HepG2 (cell line): ENCODE results near the gene ZNF343. TPM values are rescaled to one million over a fixed set of nuclear protein-coding genes. Genes with fewer than 3 reads are reported as not detected.

ENCODE experiments used
- ATF4 ChIP-seq, 2 experiments: fragments of 450-650 bp in 1 of 2; sonication (generic) in 1 of 2; formaldehyde crosslinking; IDR thresholded peaks; 2 replicates each; pipeline versions ENCODE4 v1.5.0 to v1.8.0; 2020 to 2022; ENCODE audit warnings: mild to moderate bottlenecking in 1 of 2, missing genetic modification reagents in 1 of 2
- CHD2 ChIP-seq: IDR thresholded peaks from 2 replicates; pipeline ENCODE4 v1.6.1; 2011; ENCODE audit warnings: low read depth, low read length, improper control_type of control experiment
- GLMP ChIP-seq: sonication (generic); formaldehyde crosslinking; IDR thresholded peaks from 2 replicates; pipeline ENCODE4 v1.9.0; 2021; ENCODE audit warnings: missing genetic modification reagents, mild to moderate bottlenecking, borderline replicate concordance
- HNF4A ChIP-seq: sonication (generic); formaldehyde crosslinking; IDR thresholded peaks from 2 replicates; pipeline ENCODE4 v1.4.0; 2020; ENCODE audit warnings: missing genetic modification reagents
- MAFF ChIP-seq: IDR thresholded peaks from 2 replicates; pipeline ENCODE4 v1.6.1; 2011; ENCODE audit warnings: low read depth, low read length, improper control_type of control experiment
- MXD3 ChIP-seq: IDR thresholded peaks from 2 replicates; pipeline ENCODE4 v1.6.1; 2016; ENCODE audit warnings: mild to moderate bottlenecking, missing biosample characterization, missing genetic modification reagents
- RBFOX2 ChIP-seq: fragments of 200-400 bp; formaldehyde crosslinking; IDR thresholded peaks from 2 replicates; pipeline ENCODE4 v1.6.1; 2017; ENCODE audit warnings: low read depth, mild to moderate bottlenecking, low read length
- RCOR2 ChIP-seq: IDR thresholded peaks from 2 replicates; pipeline ENCODE4 v1.6.1; 2016; ENCODE audit warnings: missing biosample characterization, missing genetic modification reagents
- SMAD9 ChIP-seq: sonication (generic); formaldehyde crosslinking; IDR thresholded peaks from 2 replicates; pipeline ENCODE4 v1.5.1; 2020; ENCODE audit warnings: mild to moderate bottlenecking, missing genetic modification reagents
- SOX5 ChIP-seq: IDR thresholded peaks from 2 replicates; pipeline ENCODE4 v1.6.1; 2016; ENCODE audit warnings: borderline replicate concordance
- ZBED4 ChIP-seq: sonication (generic); formaldehyde crosslinking; IDR thresholded peaks from 2 replicates; pipeline ENCODE4 v1.4.0; 2020; ENCODE audit warnings: missing genetic modification reagents, borderline replicate concordance
- ZBTB39 ChIP-seq: sonication (generic); formaldehyde crosslinking; IDR thresholded peaks from 2 replicates; pipeline ENCODE4 v1.5.0; 2020; ENCODE audit warnings: missing genetic modification reagents
- ZFP36 ChIP-seq: fragments of 150-350 bp; IDR thresholded peaks from 2 replicates; pipeline ENCODE4 v1.6.1; 2018; ENCODE audit warnings: borderline replicate concordance, low read length, low read depth; ENCODE audit not compliant: partially characterized antibody
- ZNF781 ChIP-seq: sonication (generic); formaldehyde crosslinking; IDR thresholded peaks from 2 replicates; pipeline ENCODE4 v1.5.1; 2020; ENCODE audit warnings: borderline replicate concordance, mild to moderate bottlenecking, missing genetic modification reagents; ENCODE audit errors: not compliant biosample characterization
- polyA plus RNA-seq, 8 experiments: library from polyadenylated mRNA; depleted of rRNA in 3 of 8; stranded (reverse) in 7 of 8; unstranded in 1 of 8; fragments of >200 nt; fragmentation: Illumina TruSeq in 4 of 8; extraction: Trizol in 4 of 8; gene quantifications; 2 replicates each; pipeline versions ENCODE4 v1.2.1 to v1.2.3, GENCODE V29; 2011 to 2016; ENCODE audit warnings: low read depth in 4 of 8, missing spikeins in 1 of 8, mixed read lengths in 1 of 8; ENCODE audit not compliant: insufficient read depth in 1 of 8
- total RNA-seq, 5 experiments: library from RNA; depleted of rRNA; stranded (reverse); fragments of >200 nt; fragmentation: Illumina TruSeq; extraction: Trizol; gene quantifications; 2 replicates each; pipeline ENCODE4 v1.2.3, GENCODE V29; 2016; ENCODE audit warnings: low read depth in 1 of 5

The ZNF343 gene
- total and polyA plus RNA-seq, 2 of the 13 experiments (the other 11 are each of a cell fraction or from before 2014, with no cell fraction given): 16.4 to 22.1 TPM

GRCh38 chr20:2470423-2471193 is 38.1 kb downstream of the ZNF343 start, which contains the start of gene SNRPB (continued):
- TF ChIP-seq ATF4 (CRISPR knock-in tag; IDR thresholded peaks at IDR 0.05) (peak in 1 of 2 experiments; percentile 88; a peak in 2 of 4 replicates), ZBED4 (CRISPR knock-in tag) (peak; percentile 91), GLMP (CRISPR knock-in tag) (no peak), SOX5 (peak; percentile 75), ZNF781 (CRISPR knock-in tag) (peak; percentile 99), RBFOX2 (peak; percentile 98), CHD2 (no peak), MAFF (peak; percentile 13; the same call in 1 of the 2 replicates), ZFP36 (no peak), ZBTB39 (no peak; the same call in 1 of the 2 replicates), MXD3 (peak; percentile 100), RCOR2 (CRISPR knock-in tag) (peak; percentile 89), HNF4A (peak; percentile 57), SMAD9 (peak; percentile 98; the same call in 1 of the 2 replicates)
